GM21737 (cell line): Measurements from ENCODE around the gene DCXR.

Experiments used
- ATAC-seq: cut with Tn5 transposase; IDR thresholded peaks from one replicate; pipeline ENCODE4 v1.9.1; 2021; ENCODE audit warnings: mild to moderate bottlenecking, moderate library complexity; ENCODE audit not compliant: unreplicated experiment

Gene DCXR

GRCh38 chr17:82013772-82014321, 23.6 kb downstream of the DCXR start:
- ATAC-seq: no peak

GRCh38 chr17:82013341-82013740, 24.2 kb downstream of the DCXR start:
- no peak for ATAC-seq

- no peak for ATAC-seq
Measured at GRCh38 chr17:82012640-82013295, 24.7 kb downstream of the DCXR start.

DNA sequence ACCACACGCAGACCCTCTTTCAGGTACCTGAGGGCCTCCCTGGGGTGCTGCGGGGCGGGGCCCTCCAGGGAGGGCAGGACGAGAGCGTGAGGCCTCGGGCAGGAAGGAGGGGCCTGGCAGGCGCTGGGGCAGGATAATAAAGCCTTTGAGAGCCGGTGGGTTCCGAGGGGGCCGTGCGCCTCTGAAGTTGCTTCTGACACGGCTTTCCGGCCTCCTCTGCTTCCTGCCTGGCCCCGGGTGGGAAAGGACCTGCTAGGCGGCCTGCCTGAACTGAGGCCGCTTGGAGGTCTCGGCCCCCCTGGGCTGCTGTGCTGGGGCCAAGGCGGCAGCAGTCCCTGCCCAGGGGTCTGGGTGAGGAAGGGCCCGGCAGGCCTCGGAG, 25.2 kb downstream of the DCXR start:
- no peak for ATAC-seq

DNA sequence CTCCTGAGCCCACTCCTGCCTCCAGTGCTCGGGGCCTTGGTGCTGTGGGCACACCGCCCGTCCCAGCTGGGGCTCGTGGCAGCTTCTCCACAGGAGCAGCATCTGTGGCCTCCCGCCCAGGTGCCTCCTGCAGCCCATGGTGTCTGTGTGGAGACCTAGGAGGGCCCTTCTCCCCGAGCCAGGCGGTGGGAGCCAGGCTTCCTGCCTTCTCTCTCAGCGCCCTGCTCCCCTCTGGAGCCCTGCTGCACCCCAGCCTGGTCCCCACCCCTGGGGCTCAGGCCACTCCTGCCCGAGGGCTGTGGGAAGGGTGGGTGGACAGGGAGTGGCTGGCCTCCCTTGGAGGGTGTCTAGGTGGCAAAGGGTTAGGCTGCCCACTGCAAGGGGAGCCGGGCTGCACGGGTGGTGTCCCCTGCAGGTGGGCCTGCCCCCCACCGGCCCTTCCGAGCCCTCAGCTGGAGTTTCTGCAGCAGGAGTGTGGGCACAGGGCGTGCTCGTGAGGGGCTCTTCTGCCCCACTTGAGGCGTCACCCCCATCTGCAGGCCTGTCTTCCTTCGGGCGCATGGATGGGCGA, 25.8 kb downstream of the DCXR start:
- ATAC-seq: no peak

DNA sequence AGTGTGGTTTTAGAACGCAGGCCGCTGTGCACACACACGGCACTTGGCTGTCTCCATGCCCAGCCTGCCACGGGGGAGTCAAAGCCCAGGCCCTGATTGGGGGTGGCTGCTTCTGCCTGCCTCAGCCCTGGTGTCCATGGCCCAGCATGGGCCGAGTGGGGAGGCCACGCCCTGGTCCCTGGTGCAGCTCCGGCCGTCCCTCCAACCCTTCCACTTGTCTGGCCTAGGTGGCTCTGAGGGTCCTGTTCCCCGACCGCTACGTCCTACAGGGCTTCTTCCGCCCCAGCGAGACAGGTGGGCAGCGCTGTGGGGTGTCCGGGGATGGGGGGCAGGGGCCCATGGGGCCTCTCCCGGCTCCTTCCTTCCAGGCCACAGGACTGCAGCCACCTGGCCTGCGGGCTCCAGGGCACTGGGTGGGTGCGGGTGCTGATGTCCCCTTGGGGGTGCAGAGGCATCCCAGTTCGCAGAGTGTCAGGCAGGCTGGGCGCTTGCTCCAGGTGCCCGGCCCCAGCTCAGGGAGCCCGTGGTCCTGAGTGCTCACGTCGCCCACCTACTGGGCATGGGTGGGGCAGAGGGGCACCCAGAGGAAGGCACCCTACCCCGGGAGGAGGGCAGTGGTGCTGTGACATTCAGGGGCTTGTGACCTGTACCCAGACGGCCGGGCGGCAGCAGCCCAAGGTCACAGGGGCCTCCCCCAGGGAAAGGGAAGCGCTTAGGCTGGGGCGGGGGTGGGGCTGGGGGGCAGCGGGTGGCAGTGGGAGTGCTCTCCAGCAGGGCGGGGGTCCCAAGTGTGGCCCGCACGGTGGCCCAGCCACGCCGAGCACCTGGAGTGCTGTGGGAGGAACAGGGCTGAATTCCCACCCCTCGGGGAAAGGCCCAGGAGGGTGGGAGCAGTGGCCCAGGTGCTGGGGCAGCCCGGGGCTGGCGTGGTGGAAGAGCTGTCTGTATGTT, 26.6 kb downstream of the DCXR start:
- ATAC-seq: no peak

DNA sequence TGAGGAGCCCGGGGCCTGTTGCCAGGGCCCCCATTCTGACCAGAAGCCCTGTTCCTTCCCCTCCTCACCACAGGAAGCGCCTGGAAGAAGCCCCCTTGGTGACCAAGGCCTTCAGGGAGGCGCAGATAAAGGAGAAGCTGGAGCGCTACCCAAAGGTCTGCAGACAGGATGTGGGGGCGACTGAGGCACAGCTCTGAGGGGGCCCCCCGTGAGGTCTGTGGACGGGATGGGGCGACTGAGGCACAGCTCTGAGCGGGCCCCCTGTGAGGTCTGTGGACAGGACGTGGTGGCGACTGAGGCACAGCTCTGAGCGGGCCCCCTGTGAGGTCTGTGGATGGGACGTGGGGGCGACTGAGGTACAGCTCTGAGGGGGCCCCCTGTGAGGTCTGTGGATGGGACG, 28.1 kb downstream of the DCXR start:
- ATAC-seq: no peak

DNA sequence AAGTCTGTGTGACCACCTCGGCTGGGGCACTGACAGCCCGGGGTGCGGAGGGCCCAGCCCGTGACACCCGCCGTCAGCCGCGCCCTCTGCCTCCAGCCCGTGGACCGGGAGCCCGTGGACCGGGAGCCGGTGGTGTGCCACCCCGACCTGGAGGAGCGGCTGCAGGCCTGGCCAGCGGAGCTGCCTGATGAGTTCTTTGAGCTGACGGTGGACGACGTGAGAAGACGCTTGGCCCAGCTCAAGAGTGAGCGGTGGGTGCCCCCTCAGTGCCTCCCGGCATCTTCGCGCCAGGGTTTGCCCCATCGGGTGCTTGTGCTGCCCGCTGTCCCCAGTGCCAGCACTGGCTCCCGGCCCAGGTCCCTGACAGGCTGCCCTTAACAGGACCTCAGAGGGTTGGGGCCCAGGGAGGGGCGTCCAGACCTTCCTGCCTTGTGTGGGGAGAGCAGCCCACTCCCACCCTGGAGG, 28.5 kb downstream of the DCXR start:
- ATAC-seq: no peak

- no peak for ATAC-seq
Measured at GRCh38 chr17:82008258-82008940, 29.1 kb downstream of the DCXR start.

GRCh38 chr17:82007495-82008257, 29.8 kb downstream of the DCXR start:
- no peak for ATAC-seq

- ATAC-seq: no peak
Measured at GRCh38 chr17:82007228-82007494, 30.3 kb downstream of the DCXR start.

DNA sequence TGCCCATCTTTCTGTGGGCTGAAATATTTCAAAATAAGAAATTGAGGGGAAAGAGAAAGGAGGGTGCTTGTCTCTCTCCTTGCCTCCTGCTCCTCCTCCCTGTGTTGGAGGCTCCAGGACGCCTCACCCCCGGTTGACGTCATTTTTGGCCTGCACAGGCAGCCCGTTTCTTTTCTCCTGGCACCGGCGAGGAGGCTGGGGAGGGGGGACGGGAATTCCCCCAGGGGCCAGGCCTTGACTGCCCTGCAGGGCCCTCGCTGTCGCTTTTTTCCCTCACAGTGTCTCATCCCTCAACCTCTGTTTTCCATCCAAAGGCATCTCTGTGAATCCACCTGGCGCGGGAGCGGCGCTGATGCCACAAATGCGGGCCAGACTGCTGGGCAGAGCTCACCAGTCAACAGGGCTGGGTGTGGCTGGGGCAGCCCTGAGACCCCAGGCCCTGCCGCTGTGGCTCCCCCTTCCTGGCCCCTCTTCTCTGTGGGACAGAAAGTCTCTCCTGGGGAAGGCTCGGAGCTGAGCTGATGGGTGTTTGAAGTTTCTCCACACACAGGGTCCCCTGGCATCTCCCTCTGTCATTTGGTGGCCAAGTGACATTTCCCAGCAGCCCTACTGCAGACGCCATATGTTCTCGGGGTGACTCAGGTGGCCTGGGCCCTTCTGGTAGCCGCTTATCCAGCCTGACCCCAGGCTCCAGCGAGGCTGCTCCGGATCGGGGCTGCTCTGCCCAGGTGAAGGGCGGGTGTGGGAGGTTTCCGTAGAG, 30.8 kb downstream of the DCXR start:
- ATAC-seq: no peak

GRCh38 chr17:82005701-82006348, 31.7 kb downstream of the DCXR start:
- ATAC-seq: no peak

GRCh38 chr17:82004517-82005455, 32.7 kb downstream of the DCXR start:
- ATAC-seq: no peak

DNA sequence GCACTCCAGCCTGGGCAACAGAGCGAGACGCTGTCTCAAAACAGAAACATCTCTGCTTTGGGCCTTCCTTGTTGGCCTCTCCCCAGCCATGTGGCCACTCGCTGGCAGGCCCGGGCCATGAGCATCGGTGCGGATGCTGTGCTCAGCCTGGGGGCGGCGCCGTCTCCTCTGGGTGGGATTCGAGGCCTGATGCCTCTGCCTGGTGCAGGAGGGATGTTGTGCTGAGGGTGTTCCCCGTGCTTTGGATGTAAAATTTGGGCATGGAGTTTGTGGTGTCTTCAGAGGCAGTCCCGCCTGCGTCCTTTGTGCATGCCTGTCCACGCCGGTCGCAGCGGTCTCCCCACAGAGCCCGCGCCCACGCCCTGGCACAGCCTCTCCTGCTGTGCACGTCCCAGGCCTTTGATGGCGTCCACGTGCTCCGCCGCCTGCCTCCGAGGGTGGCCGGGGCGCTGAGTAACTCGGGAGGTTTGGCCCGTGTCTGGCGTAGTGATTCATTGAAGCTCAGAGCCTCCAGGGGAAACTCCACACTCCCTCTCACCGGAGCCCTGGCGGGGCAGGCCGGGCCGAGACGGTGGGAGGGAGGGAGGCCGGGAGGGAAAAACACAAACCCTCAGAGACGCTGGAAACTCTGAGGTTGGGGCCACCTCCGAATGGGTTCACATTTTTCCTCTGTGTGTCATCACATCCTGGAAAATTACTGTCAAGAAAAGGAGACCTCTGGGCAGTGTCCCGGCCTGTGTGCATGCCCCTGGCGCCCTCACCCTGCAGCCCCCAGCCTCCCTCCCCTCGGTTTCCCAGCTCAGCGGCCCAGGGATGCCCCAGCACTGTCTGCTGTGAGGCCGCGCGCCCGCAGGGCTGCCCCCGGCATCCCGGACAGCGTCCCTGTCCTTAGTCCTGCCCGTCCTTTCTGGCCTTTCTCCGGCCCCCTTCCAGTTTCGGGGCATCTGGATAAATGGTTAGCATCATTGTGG, 33.8 kb downstream of the DCXR start:
- ATAC-seq: no peak

GRCh38 chr17:82001571-82002056, 35.9 kb downstream of the DCXR start:
- no peak for ATAC-seq
